IPS-20b (cell line): Measurements from ENCODE around the gene DOCK3.
"Not testable (repeated sequence)": the region's sequence is repeated elsewhere in the genome, so short reads cannot be mapped to it uniquely, and the experiment has no call there.

ENCODE experiments used
- H3K27ac ChIP-seq: one replicate; pipeline ENCODE4 v1.5.1; 2013; ENCODE audit warnings: low read length
- H3K27me3 ChIP-seq: 2 replicates; pipeline ENCODE4 v1.6.1; 2013; ENCODE audit warnings: mild to moderate bottlenecking, low read length, inconsistent platforms; ENCODE audit not compliant: insufficient read depth
- H3K36me3 ChIP-seq: 2 replicates; pipeline ENCODE4 v1.6.1; 2013; ENCODE audit warnings: low read depth, mild to moderate bottlenecking, inconsistent platforms, low read length, moderate library complexity; ENCODE audit not compliant: insufficient read depth
- H3K4me1 ChIP-seq: 2 replicates; pipeline ENCODE4 v1.6.1; 2013; ENCODE audit warnings: mild to moderate bottlenecking, control low read depth, inconsistent platforms, low read length, moderate library complexity; ENCODE audit not compliant: insufficient read depth
- H3K4me3 ChIP-seq: 2 replicates; pipeline ENCODE4 v1.5.1; 2013; ENCODE audit warnings: mild to moderate bottlenecking, low read length, inconsistent platforms
- H3K9ac ChIP-seq: 2 replicates; pipeline ENCODE4 v1.6.1; 2013; ENCODE audit warnings: low read depth, mild to moderate bottlenecking, inconsistent platforms, low read length, moderate library complexity
- H3K9me3 ChIP-seq: 2 replicates; pipeline ENCODE4 v1.6.1; 2013; ENCODE audit warnings: mild to moderate bottlenecking, low read depth, low read length, inconsistent platforms; ENCODE audit not compliant: insufficient read depth

Gene DOCK3

DNA sequence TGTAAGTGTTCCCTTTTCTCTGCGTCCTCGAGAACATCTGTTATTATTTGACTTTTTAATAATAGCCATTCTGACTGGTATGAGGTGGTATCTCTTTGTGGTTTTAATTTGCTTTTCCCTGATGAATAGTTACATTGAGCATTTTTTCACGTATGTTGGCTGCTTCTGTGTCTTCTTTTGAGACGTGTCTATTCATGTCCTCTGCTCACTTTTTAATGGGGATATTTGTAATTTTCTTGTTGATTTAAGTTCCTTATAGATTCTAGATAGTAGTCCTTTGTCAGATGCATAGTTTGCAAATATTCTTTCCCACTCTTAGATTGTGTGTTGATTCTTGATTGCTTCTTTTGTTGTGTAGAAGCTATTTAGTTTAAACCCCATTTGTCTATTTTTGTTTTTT, 179.2 kb downstream of the DOCK3 start:
- Histone ChIP-seq H3K4me1 (peaks cover 6% of the 10 kb centered on the region; the same call in 1 of the 2 replicates), H3K9me3 (no peaks in the 10 kb centered on the region), H3K4me3 (no peak overlapping the region), H3K9ac (no peak overlapping the region), H3K36me3 (no peaks in the 10 kb centered on the region), H3K27ac (no peak overlapping the region), H3K27me3 (no peaks in the 10 kb centered on the region)

DNA sequence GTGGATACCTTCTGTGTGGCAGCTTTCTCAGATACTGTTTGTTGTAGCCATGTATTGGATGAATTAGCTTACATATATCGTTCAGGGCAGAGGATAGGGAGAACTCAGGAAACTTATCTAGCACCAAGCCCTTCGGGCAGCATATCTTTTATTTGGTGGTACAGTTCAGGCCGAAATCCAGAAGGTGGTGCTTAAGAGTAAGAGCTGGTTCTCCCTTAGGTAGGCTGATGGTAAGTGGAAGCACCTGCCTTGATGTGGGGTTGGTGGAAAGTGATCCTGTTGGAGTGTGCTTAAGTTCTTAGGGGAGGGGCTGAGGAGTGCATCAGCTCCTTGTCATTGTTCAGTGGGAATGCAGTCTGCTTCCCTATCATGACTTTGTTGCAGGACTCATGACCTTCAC, 187.5 kb downstream of the DOCK3 start:
- Histone ChIP-seq H3K9ac (no peak overlapping the region), H3K36me3 (no peaks in the 10 kb centered on the region), H3K4me1 (peaks cover 6% of the 10 kb centered on the region; the same call in 1 of the 2 replicates), H3K4me3 (no peak overlapping the region), H3K9me3 (no peaks in the 10 kb centered on the region), H3K27me3 (no peaks in the 10 kb centered on the region), H3K27ac (no peak overlapping the region)

DNA sequence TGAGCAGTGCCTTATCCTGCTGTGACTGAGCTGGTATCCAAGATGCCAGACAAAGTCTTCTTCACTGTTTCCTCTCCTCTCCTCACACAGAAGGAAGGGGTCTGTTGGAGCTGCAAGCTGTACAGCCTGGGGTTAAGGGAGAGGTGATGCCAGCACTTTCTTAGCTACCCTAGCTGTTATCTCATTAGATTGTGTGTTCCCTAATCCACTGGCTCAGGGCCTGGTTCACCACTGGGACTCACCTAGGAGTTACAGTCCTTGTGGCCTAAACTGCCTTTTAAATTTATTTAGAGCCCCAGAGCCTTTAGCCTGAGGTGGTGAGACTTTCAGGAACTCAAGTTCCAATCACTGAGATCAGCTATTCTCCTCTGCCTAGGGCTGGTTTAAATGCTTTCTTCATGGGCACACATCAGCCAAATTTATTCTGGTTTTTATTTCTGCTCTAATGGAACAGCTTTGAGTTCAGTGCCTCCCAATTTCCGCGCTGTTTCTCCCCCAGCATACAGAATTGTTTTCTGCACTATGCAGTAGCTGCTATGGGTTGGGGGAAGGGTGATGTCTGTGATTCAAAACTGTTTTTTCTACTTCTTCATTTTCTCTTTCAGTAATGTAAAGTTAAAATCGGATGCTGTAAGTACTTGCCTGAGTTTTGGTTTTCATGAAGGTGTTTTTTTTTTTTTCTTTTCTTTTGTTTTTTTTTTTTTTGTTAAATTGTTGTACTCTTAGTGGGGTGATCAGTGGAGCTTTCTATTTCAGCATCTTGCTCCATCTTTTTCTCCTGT, 198.8 kb downstream of the DOCK3 start:
- Histone ChIP-seq H3K4me1 (peaks cover 12% of the 10 kb centered on the region; the same call in 1 of the 2 replicates), H3K9me3 (no peaks in the 10 kb centered on the region), H3K4me3 (no peak overlapping the region), H3K27ac (no peak overlapping the region), H3K27me3 (no peaks in the 10 kb centered on the region), H3K36me3 (no peaks in the 10 kb centered on the region), H3K9ac (no peak overlapping the region)

DNA sequence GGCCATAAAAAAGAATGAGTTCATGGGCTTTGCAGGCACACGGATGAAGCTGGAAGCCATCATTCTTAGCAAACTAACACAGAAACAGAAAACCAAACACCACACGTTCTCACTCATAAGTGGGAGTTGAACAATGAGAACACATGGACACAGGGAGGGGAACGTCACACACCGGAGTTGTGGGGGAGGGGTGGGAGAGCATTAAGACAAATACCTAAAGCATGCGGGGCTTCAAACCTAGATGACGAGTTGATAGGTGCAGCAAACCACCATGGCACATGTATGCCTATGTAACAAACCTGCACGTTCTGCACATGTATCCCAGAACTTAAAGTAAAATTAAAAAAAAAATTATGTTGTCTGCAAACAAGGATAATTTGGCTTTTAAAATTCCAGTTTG, 200.1 kb downstream of the DOCK3 start:
- H3K4me3 ChIP-seq, H3K9ac ChIP-seq, H3K9me3 ChIP-seq: not testable (repeated sequence)

DNA sequence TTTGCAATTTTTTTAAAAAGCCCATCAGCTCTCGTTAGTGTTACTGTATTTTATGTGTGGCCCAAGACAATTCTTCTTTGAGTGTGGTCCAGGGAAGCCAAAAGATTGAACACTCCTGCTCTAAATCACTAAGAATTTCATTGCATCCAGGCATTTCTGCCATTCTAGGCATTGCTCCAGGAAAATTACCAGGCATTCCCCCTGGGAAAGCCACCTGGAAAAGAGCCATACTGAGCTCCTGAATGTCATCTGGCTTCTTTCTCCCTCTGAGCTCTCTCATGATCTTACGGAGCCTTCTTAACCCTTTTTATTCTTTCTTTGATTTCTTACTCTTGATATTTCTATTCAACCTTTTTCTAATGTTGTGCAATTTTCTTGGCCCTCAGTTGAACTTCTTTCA, 202.2 kb downstream of the DOCK3 start:
- Histone ChIP-seq H3K27ac (no peak overlapping the region), H3K27me3 (no peaks in the 10 kb centered on the region), H3K9ac (no peak overlapping the region), H3K9me3 (no peaks in the 10 kb centered on the region), H3K4me1 (peaks cover 12% of the 10 kb centered on the region; the same call in 1 of the 2 replicates), H3K4me3 (no peak overlapping the region), H3K36me3 (no peaks in the 10 kb centered on the region)

More for the DNA sequence above, 200.1 kb downstream of the DOCK3 start:
- H3K27ac ChIP-seq, H3K36me3 ChIP-seq, H3K27me3 ChIP-seq: not testable (repeated sequence)
- H3K4me1 ChIP-seq: peaks cover 12% of the 10 kb centered on the region; the same call in 1 of the 2 replicates

DNA sequence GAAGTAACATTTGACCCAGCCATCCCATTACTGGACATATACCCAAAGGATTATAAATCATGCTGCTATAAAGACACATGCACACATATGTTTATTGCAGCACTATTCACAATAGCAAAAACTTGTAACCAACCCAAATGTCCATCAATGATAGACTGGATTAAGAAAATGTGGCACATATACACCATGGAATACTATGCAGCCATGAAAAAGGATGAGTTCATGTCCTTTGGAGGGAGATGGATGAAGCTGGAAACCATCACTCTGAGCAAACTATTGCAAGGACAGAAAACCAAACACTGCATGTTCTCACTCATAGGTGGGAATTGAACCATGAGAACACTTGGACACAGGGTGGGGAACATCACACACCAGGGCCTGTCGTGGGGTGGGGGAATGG, 208.0 kb downstream of the DOCK3 start:
- H3K36me3 ChIP-seq, H3K4me3 ChIP-seq, H3K27ac ChIP-seq, H3K9ac ChIP-seq, H3K4me1 ChIP-seq, H3K27me3 ChIP-seq, H3K9me3 ChIP-seq: not testable (repeated sequence)

DNA sequence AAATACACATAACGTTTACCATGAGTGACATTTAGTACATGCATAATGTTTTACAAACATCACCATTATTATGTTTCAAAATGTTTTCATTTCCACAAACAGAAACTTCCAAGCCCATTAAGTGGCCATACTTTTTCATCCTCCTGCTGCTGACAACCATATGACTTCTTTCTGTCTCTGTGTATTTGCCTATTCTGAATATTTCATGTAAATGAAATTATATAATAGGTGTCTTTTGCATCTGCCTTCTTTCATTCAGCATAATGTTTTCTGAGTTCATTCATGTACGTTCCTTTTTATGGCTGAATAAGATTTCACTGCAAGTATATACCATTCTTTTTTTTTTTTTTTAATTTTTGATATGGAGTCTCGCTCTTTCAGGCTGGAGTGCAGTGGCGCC, 209.0 kb downstream of the DOCK3 start:
- Histone ChIP-seq H3K4me3 (no peak overlapping the region), H3K9ac (no peak overlapping the region), H3K4me1 (no peaks in the 10 kb centered on the region), H3K27ac (no peak overlapping the region), H3K36me3 (no peaks in the 10 kb centered on the region), H3K27me3 (no peaks in the 10 kb centered on the region), H3K9me3 (no peaks in the 10 kb centered on the region)

DNA sequence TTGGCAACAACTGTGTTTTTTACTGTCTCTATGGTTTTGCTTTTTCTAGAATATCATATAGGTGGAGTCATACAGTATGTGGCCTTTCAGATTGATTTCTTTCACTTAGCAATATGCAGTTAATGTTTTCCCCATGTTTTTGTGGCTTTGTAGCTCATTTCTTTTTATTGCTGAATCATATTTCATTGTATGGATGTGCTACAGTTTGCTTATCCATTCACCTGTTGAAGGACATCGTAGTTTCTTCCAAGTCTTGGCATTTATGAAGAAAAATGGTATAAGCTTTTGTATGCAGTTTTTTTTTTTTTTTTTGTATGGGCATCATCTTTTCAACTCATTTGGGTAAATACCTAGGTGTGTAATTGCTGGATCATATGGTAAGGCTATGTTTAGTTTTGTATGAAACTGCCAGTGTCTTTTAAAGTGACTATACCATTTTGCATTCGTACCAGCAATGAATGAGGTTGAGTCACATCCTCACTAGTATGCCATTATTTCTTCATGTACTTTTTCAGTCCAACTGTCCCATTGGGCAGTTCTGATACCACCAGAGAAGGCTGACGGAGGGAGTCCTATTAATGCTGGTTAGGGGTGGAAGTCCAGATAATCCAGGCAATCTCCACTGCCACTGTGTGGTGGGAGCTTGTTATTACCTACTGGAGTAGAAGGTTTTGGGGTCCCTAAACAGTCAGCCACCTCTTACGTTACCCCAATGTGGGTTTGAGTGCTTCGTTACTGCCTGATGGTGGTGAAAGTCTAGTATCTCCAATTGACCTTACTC, 210.5 kb downstream of the DOCK3 start:
- Histone ChIP-seq H3K27ac (no peak overlapping the region), H3K9me3 (no peaks in the 10 kb centered on the region), H3K27me3 (no peaks in the 10 kb centered on the region), H3K4me1 (peaks cover 7% of the 10 kb centered on the region; the same call in 1 of the 2 replicates), H3K9ac (no peak overlapping the region), H3K36me3 (no peaks in the 10 kb centered on the region), H3K4me3 (no peak overlapping the region)

DNA sequence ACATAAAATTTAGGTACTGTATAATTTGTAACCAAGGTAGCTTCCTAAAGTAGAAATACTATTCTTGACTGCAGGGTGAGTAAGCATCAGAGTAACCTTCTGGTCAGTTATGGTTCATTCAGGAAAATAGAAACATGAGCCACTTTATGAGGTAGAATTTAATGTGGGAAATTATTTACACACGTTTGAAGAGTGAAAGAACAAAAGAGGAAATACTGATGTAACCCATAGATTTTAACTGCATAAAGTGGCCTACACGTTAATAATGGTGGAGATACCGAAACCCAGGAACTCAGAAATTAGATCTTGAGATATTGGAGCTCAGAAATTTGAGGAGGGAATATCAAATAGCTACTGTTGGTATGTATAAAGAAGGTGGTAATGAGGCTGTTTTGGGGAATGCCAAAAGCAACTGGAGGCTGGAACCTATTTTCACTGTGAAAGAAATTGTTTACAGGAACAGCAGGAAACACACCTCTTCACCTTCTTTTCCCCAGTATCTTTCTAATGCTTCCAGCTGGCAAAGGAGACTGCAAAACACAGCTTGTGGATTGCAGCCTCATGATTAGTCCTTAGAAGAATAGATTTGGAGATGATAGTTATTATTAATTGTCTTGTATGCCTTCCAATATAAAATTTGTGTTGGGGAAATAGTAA, 216.1 kb downstream of the DOCK3 start:
- peak overlapping the region; percentile 45; the same call in 1 of the 2 replicates for H3K9ac ChIP-seq
- peaks cover 27% of the 10 kb centered on the region for H3K4me1 ChIP-seq
- no peaks in the 10 kb centered on the region for H3K36me3 ChIP-seq
- H3K27me3 ChIP-seq: peaks cover 15% of the 10 kb centered on the region; the same call in 1 of the 2 replicates
- H3K9me3 ChIP-seq: no peaks in the 10 kb centered on the region
- H3K27ac ChIP-seq: no peak overlapping the region
- peak overlapping the region; percentile 57 for H3K4me3 ChIP-seq

DNA sequence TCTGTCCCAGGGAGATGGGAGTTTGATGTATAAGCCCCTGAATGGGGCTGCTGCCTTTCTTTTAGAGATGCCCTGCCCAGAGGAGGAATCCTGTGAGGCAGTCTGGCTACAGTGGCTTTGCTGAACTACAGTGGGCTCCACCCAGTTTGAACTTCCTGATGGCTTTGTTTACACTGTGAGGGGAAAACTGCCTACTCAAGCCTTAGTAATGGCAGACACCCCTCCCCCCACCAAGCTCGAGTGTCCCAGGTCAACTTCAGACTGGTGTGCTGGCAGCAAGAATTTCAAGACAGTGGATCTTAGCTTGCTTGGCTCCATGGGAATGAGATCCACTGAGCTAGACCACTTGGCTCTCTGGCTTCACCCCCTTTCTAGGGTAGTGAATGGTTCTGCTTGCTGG, 226.4 kb downstream of the DOCK3 start:
- H3K4me3 ChIP-seq: peak overlapping the region; percentile 21; the same call in 1 of the 2 replicates
- not testable (repeated sequence) for H3K36me3 ChIP-seq, H3K4me1 ChIP-seq, H3K27ac ChIP-seq, H3K27me3 ChIP-seq, H3K9me3 ChIP-seq
- peak overlapping the region; percentile 45; the same call in 1 of the 2 replicates for H3K9ac ChIP-seq

DNA sequence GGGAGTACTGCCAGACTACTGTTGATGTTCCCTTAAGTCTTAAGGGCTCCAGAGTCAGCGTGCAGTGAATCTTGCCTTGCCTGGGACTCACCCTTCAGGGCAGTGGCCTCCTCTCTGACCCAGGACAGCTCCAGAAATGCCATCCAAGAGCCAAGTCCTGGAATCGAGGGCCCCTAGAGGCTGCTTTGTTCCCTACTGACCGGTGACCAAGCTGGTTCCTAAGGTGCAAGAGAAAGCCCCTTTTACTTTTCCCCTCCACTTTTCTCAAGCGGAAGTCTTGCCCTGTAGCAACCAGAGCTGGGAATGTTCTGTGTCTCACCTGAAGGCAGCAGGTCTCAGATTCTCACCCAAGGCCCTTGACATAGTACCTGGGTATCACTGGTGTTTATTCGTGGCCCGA, 238.0 kb downstream of the DOCK3 start:
- Histone ChIP-seq H3K4me1 (no peaks in the 10 kb centered on the region), H3K27ac (no peak overlapping the region), H3K27me3 (no peaks in the 10 kb centered on the region)

More for the DNA sequence above, 238.0 kb downstream of the DOCK3 start:
- H3K36me3 ChIP-seq: no peaks in the 10 kb centered on the region
- no peak overlapping the region for H3K9ac ChIP-seq
- H3K9me3 ChIP-seq: no peaks in the 10 kb centered on the region
- H3K4me3 ChIP-seq: no peak overlapping the region
